ENCODE measurements around the gene IFRD1. TPM values are rescaled to one million over a fixed set of nuclear protein-coding genes. Genes with fewer than 3 reads are reported as not detected.

The IFRD1 gene
- total RNA-seq, 1 donor, result 180 TPM

DNA sequence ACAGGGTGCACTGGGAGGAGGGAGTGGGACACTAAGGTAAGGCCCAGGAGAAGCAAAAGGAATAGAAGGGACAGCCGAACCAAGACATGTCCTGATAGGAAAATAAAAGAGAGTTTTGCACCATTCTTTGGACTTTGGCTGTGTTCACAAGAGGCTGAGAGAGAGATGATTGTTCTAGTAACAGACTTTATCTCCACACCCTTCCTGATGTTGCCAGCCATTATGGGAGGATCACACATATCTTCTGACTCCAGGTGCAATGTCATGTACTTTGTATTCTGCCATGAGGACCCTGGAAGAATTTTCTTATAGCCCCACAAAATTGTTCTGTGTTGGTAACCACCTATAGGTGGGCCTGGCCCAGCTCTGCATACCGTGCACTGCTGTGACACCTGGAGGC is 41.9 kb downstream of the IFRD1 start:
- Histone ChIP-seq H3K9me3 (ENCODE audit: low read depth, low read length) (no peaks in the 10 kb centered on the region), H3K4me1 (ENCODE audit: insufficient read depth, low read length) (no peaks in the 10 kb centered on the region), H3K4me3 (ENCODE audit: low read length) (no peak overlapping the region), H3K27me3 (ENCODE audit: insufficient read depth, low read length) (no peaks in the 10 kb centered on the region)

DNA sequence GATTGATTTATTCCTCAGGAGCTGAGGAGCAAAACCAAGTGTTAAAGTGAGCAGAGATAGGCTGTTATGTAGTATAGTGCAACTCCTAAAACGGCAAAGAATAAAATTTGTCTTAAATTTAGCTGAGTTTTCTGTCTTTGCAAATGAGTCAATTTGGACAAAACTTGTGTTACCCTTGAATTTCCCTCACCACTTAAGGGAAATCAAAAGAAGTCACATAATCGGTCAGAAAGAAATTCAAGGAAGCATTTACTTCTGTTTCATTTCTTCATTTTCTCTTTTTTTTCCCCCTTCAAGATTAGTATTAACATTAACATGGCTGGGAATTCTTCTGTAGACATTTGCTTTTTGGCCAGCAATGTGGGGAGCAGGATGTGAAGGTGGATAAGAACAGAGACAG is 44.4 kb downstream of the IFRD1 start:
- no peaks in the 10 kb centered on the region for H3K9me3 ChIP-seq (ENCODE audit: low read depth, low read length)
- H3K4me3 ChIP-seq (ENCODE audit: low read length), result no peak overlapping the region
- no peaks in the 10 kb centered on the region for H3K27me3 ChIP-seq (ENCODE audit: insufficient read depth, low read length)
- no peaks in the 10 kb centered on the region for H3K4me1 ChIP-seq (ENCODE audit: insufficient read depth, low read length)

DNA sequence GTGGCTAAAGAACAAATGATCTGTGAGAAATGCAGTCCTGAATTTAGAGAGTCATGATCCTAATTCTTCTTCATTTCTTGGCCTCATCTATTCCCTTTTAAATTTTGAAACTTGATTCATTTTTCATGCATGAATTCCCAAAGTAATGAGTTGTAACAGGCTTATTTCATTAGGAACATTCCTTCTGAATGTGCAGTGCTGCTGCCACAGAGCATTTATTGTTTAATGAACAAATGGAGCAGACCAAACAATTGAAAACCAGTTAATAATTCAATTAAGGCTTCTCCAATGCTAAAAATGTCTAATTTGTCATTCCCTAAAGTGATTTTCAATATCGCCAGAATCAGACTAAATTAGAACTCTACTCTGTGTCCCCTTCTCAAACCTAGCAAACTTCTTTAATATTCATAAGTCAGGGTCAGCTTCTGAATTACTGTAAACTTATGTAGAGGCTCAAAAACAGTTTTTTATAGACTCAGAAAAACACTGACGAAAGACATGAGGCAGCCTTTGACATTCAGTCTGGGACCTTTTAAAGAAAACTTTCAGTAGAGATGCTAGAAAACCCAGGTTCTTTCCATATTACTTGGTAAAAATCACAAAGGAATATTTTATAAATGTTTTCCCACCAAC is 45.0 kb downstream of the IFRD1 start:
- Histone ChIP-seq H3K4me1 (ENCODE audit: insufficient read depth, low read length) (no peaks in the 10 kb centered on the region), H3K4me3 (ENCODE audit: low read length) (no peak overlapping the region), H3K9me3 (ENCODE audit: low read depth, low read length) (no peaks in the 10 kb centered on the region), H3K27me3 (ENCODE audit: insufficient read depth, low read length) (no peaks in the 10 kb centered on the region)

GRCh38 chr7:112495810-112496462 is 45.7 kb downstream of the IFRD1 start:
- H3K4me1 ChIP-seq (ENCODE audit: insufficient read depth, low read length), result no peaks in the 10 kb centered on the region
- H3K9me3 ChIP-seq (ENCODE audit: low read depth, low read length), result no peaks in the 10 kb centered on the region
- no peak overlapping the region for H3K4me3 ChIP-seq (ENCODE audit: low read length)
- no peaks in the 10 kb centered on the region for H3K27me3 ChIP-seq (ENCODE audit: insufficient read depth, low read length)

DNA sequence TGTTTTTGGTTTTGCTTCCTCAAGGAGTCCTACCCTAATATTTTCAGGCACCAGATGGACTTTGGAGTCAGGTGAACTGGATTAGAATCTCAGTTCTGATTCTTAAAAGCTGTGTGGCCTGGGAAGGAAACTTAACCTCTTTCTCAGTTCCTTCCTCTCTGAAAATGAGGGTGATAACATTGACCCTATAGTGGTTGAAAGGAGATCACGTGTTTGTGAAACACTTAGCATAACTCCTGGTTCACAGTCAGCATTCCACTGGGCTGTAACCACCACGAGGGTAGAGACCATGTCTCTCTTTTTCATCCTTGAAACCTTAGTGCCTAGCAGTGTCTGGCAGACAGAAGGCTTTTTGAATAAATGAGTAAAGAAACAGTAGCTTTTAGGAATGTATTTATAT is 47.2 kb downstream of the IFRD1 start:
- Histone ChIP-seq H3K4me3 (ENCODE audit: low read length) (no peak overlapping the region), H3K27me3 (ENCODE audit: insufficient read depth, low read length) (no peaks in the 10 kb centered on the region), H3K4me1 (ENCODE audit: insufficient read depth, low read length) (no peaks in the 10 kb centered on the region), H3K9me3 (ENCODE audit: low read depth, low read length) (no peaks in the 10 kb centered on the region)

- H3K9me3 ChIP-seq (ENCODE audit: low read depth, low read length), result no peaks in the 10 kb centered on the region
- no peaks in the 10 kb centered on the region for H3K4me1 ChIP-seq (ENCODE audit: insufficient read depth, low read length)
- no peak overlapping the region for H3K4me3 ChIP-seq (ENCODE audit: low read length)
- no peaks in the 10 kb centered on the region for H3K27me3 ChIP-seq (ENCODE audit: insufficient read depth, low read length)
Observed at GRCh38 chr7:112500619-112501018, 50.4 kb downstream of the IFRD1 start.

- Histone ChIP-seq H3K4me1 (ENCODE audit: insufficient read depth, low read length) (no peaks in the 10 kb centered on the region), H3K27me3 (ENCODE audit: insufficient read depth, low read length) (no peaks in the 10 kb centered on the region), H3K9me3 (ENCODE audit: low read depth, low read length) (no peaks in the 10 kb centered on the region), H3K4me3 (ENCODE audit: low read length) (no peak overlapping the region)
Observed at GRCh38 chr7:112501801-112502503, 51.7 kb downstream of the IFRD1 start.

- H3K9me3 ChIP-seq (ENCODE audit: low read depth, low read length), result no peaks in the 10 kb centered on the region
Observed at GRCh38 chr7:112502700-112503099, 52.4 kb downstream of the IFRD1 start.

GRCh38 chr7:112503361-112503972 is 53.2 kb downstream of the IFRD1 start:
- Histone ChIP-seq H3K4me1 (ENCODE audit: insufficient read depth, low read length) (no peaks in the 10 kb centered on the region), H3K9me3 (ENCODE audit: low read depth, low read length) (no peaks in the 10 kb centered on the region), H3K27me3 (ENCODE audit: insufficient read depth, low read length) (no peaks in the 10 kb centered on the region), H3K4me3 (ENCODE audit: low read length) (no peak overlapping the region)

More at GRCh38 chr7:112502700-112503099, 52.4 kb downstream of the IFRD1 start:
- H3K27me3 ChIP-seq (ENCODE audit: insufficient read depth, low read length), result no peaks in the 10 kb centered on the region
- no peaks in the 10 kb centered on the region for H3K4me1 ChIP-seq (ENCODE audit: insufficient read depth, low read length)
- no peak overlapping the region for H3K4me3 ChIP-seq (ENCODE audit: low read length)

GRCh38 chr7:112504093-112504695 is 53.9 kb downstream of the IFRD1 start:
- Histone ChIP-seq H3K9me3 (ENCODE audit: low read depth, low read length) (no peaks in the 10 kb centered on the region), H3K27me3 (ENCODE audit: insufficient read depth, low read length) (no peaks in the 10 kb centered on the region), H3K4me1 (ENCODE audit: insufficient read depth, low read length) (no peaks in the 10 kb centered on the region), H3K4me3 (ENCODE audit: low read length) (no peak overlapping the region)

DNA sequence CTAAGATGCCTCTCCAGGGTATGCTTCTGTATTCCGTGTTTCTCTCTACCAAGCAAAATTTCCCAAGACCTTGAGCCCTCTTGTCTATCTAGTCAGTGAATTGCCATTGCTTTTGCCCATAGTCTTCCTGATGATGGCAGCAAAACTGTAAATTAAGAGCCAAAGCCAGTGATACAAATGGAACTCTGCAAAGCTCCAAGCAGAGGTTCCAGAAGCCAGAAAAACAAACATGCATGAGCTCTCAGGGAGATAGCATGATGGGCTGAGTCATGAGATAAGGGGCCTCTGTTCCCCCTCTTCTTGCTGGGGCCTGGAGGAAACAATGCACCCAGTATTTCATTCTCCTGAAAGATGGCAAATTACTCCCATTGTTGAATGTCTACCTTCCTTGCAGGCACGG is 55.2 kb downstream of the IFRD1 start:
- Histone ChIP-seq H3K4me1 (ENCODE audit: insufficient read depth, low read length) (peaks cover 9% of the 10 kb centered on the region), H3K9me3 (ENCODE audit: low read depth, low read length) (no peaks in the 10 kb centered on the region), H3K27me3 (ENCODE audit: insufficient read depth, low read length) (no peaks in the 10 kb centered on the region), H3K4me3 (ENCODE audit: low read length) (no peak overlapping the region)

GRCh38 chr7:112508404-112508803 is 58.1 kb downstream of the IFRD1 start:
- H3K9me3 ChIP-seq (ENCODE audit: low read depth, low read length), result no peaks in the 10 kb centered on the region
- no peak overlapping the region for H3K4me3 ChIP-seq (ENCODE audit: low read length)
- no peaks in the 10 kb centered on the region for H3K27me3 ChIP-seq (ENCODE audit: insufficient read depth, low read length)
- H3K4me1 ChIP-seq (ENCODE audit: insufficient read depth, low read length), result peaks cover 14% of the 10 kb centered on the region

DNA sequence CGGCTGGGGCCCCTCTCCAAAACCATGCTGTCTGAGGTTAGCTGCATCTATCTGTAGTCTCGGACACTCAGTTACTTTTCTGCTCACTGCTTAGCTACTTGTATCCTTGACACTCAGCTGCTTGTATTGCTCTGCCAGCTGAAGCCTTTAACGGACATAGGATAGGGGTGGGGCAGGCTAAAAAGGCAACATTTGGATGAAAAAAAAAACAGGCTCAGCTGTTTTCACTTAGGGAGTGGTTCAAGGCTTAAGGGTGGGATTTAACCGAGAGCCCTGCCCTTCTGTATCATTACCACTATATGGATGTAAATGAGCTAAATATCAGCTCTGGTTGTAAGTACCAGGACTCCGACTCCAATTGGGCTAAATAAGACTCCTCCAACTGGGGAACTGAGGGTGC is 59.1 kb downstream of the IFRD1 start:
- no peak overlapping the region for H3K4me3 ChIP-seq (ENCODE audit: low read length)
- H3K9me3 ChIP-seq (ENCODE audit: low read depth, low read length), result no peaks in the 10 kb centered on the region
- no peaks in the 10 kb centered on the region for H3K27me3 ChIP-seq (ENCODE audit: insufficient read depth, low read length)
- H3K4me1 ChIP-seq (ENCODE audit: insufficient read depth, low read length), result peaks cover 14% of the 10 kb centered on the region

DNA sequence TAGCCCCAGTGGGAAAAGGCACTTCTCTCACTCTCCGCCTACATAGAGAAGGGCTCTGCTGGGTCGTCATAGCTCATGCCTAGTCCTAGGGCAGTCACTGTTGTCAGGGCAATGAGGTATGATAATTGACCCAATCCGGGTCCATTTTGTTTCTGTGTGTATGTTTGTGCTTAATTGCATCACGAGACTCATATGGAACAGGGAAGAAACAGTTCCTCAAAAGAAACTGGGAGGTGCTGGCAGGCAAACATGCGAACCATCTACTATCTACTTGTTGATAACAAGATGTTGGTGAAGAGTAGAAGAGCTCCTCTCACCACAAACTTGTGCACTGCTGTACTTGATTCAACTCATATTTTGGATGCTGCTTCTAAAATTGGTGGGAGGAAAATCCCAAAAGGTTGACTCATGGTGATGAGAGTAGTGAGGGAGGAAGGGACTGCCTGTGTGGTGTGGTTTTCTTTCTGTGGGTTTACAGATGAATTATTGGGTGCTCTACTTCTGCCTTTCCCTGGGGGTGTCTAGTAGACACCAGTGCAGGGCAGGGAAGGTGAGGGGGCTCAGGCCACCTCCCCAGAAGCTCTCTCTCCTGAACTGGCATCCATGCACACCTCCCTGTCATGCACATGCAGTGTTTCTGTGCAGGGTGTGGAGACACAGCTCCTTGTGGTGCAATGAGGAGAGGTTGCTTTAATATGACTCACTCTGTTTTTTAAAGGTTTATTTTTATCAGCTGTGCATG is 59.9 kb downstream of the IFRD1 start:
- Histone ChIP-seq H3K4me3 (ENCODE audit: low read length) (no peak overlapping the region), H3K4me1 (ENCODE audit: insufficient read depth, low read length) (peaks cover 14% of the 10 kb centered on the region), H3K27me3 (ENCODE audit: insufficient read depth, low read length) (no peaks in the 10 kb centered on the region), H3K9me3 (ENCODE audit: low read depth, low read length) (no peaks in the 10 kb centered on the region)

Data from mononuclear cell (primary cell).